ENCODE data around the gene CCDC136.

DNA sequence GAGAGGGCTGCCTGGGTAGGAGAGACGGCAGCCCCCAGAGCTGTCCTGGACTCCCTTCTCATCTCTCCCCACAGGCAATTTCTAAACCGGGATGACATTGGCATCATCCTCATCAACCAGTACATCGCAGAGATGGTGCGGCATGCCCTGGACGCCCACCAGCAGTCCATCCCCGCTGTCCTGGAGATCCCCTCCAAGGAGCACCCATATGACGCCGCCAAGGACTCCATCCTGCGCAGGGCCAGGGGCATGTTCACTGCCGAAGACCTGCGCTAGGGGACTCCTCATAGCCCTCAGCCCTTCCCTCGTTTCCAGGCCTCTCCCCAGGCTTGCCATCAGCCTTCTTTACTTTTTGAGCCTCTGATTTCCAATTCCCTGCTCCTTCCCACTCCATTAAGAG lies 73.5 kb downstream of the CCDC136 start:
- TF ChIP-seq CTCF (optimal IDR thresholded peaks at IDR 0.05 in 1 of 3, IDR thresholded peaks at IDR 0.05 in 1 of 3, conservative IDR thresholded peaks at IDR 0.05 in 1 of 3; ENCODE audit: extremely low read depth in 1 of 3, insufficient read depth in 2 of 3, low read length in 3 of 3) (no peak), EZH2 (IDR thresholded peaks at IDR 0.05; ENCODE audit: low read length) (no peak)

Measured in keratinocyte (primary cell).